ENCODE results near the gene TNC. TPM values are rescaled to one million over a fixed set of nuclear protein-coding genes. Genes with fewer than 3 reads are reported as not detected.

Gene TNC
- total RNA-seq, 1 donor from 2014 or later, result 137 TPM

- Histone ChIP-seq H3K4me3 (no peak overlapping the region), H3K27me3 (no peaks in the 10 kb centered on the region), H3K9me3 (no peaks in the 10 kb centered on the region), H3K36me3 (no peaks in the 10 kb centered on the region), H3K4me1 (no peaks in the 10 kb centered on the region), H3K27ac (no peak overlapping the region)
- TF ChIP-seq CTCF (IDR thresholded peaks at IDR 0.05), result no peak
- DNase-seq (ENCODE audit: low spot score in 2 of 2), result no peak
- intact Hi-C loops (cut with DNase I), result no loop called here
Measured at GRCh38 chr9:115006660-115007059, 111.3 kb downstream of the TNC start.

GRCh38 chr9:115005322-115005721, 112.6 kb downstream of the TNC start:
- no peaks in the 10 kb centered on the region for H3K4me1 ChIP-seq
- H3K4me3 ChIP-seq, result no peak overlapping the region
- H3K36me3 ChIP-seq, result no peaks in the 10 kb centered on the region
- DNase-seq (ENCODE audit: low spot score in 2 of 2), result no peak
- no peaks in the 10 kb centered on the region for H3K9me3 ChIP-seq
- intact Hi-C loops (cut with DNase I), result no loop called here
- H3K27ac ChIP-seq, result no peak overlapping the region
- no peak for TF ChIP-seq CTCF (IDR thresholded peaks at IDR 0.05)
- H3K27me3 ChIP-seq, result no peaks in the 10 kb centered on the region

- no peak for TF ChIP-seq CTCF (IDR thresholded peaks at IDR 0.05)
Measured at GRCh38 chr9:115004545-115004944, 113.4 kb downstream of the TNC start.

GRCh38 chr9:115002371-115003120, 115.4 kb downstream of the TNC start:
- Histone ChIP-seq H3K27me3 (no peaks in the 10 kb centered on the region), H3K4me3 (no peak overlapping the region), H3K36me3 (no peaks in the 10 kb centered on the region), H3K9me3 (no peaks in the 10 kb centered on the region), H3K27ac (no peak overlapping the region), H3K4me1 (no peaks in the 10 kb centered on the region)
- no peak for DNase-seq (ENCODE audit: low spot score in 2 of 2)
- intact Hi-C loops (cut with DNase I), result no loop called here
- TF ChIP-seq CTCF (IDR thresholded peaks at IDR 0.05), result no peak

More at GRCh38 chr9:115004545-115004944, 113.4 kb downstream of the TNC start:
- Histone ChIP-seq H3K27me3 (no peaks in the 10 kb centered on the region), H3K4me1 (no peaks in the 10 kb centered on the region), H3K27ac (no peak overlapping the region), H3K36me3 (no peaks in the 10 kb centered on the region), H3K4me3 (no peak overlapping the region), H3K9me3 (no peaks in the 10 kb centered on the region)
- no peak for DNase-seq (ENCODE audit: low spot score in 2 of 2)
- intact Hi-C loops (cut with DNase I), result no loop called here

- H3K27ac ChIP-seq, result no peak overlapping the region
- H3K4me1 ChIP-seq, result no peaks in the 10 kb centered on the region
- no peak overlapping the region for H3K4me3 ChIP-seq
- no peak for TF ChIP-seq CTCF (IDR thresholded peaks at IDR 0.05)
- DNase-seq (ENCODE audit: low spot score in 2 of 2), result no peak
- H3K9me3 ChIP-seq, result no peaks in the 10 kb centered on the region
- no peaks in the 10 kb centered on the region for H3K27me3 ChIP-seq
- H3K36me3 ChIP-seq, result no peaks in the 10 kb centered on the region
- intact Hi-C loops (cut with DNase I), result no loop called here
Measured at GRCh38 chr9:115000217-115000639, 117.7 kb downstream of the TNC start.
